Fibroblast of mammary gland (primary cell): ENCODE results near the gene ETV3.

ENCODE experiments used
- DNase-seq: peaks from one replicate; pipeline ENCODE4 v3.0.0-alpha.2; 2010; ENCODE audit warnings: low read depth
- H3K4me3 ChIP-seq: 2 replicates; pipeline ENCODE4 v1.5.1; 2011; ENCODE audit warnings: low read depth, mild to moderate bottlenecking, low read length, moderate library complexity; ENCODE audit not compliant: control insufficient read depth
- TF ChIP-seq, protein P1 (sequence below): conservative IDR thresholded peaks from 2 replicates; pipeline ENCODE4 v1.5.1; 2011; ENCODE audit warnings: low read depth, low read length, inconsistent platforms; ENCODE audit not compliant: control insufficient read depth, insufficient read depth

The ETV3 gene

DNA sequence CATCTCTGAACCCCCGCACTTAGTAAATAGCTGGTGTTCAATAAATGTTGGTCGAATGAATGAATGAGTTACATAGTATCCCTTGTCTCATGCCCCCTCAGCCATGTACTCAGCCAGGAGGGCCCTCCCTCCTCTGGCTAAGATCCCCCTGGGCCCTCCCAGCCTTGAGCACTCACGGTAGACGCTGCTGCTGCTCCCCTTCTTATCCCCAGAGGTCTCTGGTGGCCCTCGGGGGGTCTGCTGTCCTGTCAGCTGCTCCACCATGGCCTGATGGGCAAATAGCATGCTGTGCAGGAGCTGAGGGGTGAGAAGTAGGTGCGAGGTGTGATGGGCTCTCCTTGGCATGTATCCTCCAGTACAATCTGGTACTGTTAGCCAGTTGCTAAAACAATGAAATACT, 40.5 kb downstream of the ETV3 start:
- DNase-seq = no peak
- no peak overlapping the region for H3K4me3 ChIP-seq
- TF ChIP-seq, protein P1, sequence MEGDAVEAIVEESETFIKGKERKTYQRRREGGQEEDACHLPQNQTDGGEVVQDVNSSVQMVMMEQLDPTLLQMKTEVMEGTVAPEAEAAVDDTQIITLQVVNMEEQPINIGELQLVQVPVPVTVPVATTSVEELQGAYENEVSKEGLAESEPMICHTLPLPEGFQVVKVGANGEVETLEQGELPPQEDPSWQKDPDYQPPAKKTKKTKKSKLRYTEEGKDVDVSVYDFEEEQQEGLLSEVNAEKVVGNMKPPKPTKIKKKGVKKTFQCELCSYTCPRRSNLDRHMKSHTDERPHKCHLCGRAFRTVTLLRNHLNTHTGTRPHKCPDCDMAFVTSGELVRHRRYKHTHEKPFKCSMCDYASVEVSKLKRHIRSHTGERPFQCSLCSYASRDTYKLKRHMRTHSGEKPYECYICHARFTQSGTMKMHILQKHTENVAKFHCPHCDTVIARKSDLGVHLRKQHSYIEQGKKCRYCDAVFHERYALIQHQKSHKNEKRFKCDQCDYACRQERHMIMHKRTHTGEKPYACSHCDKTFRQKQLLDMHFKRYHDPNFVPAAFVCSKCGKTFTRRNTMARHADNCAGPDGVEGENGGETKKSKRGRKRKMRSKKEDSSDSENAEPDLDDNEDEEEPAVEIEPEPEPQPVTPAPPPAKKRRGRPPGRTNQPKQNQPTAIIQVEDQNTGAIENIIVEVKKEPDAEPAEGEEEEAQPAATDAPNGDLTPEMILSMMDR = no peak

DNA sequence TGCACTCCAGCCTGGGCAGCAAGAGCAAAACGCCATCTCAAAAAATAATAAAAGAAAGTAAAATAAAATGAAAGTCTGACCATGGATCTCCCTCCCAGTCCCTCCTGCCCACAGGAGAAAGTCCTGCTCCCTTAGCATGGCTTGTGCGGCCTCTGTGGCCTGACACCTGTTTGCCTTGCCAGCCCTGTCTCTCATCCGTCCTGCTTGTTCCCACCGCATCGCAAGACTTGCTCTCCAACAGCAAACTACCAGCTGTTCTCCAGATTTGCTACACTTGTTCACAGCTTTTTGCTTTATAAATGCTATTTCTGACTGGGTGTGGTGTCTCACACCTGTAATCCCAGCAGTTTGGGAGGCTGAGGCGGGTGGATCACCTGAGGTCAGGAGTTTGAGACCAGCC, 41.3 kb downstream of the ETV3 start:
- TF ChIP-seq, protein P1 = no peak
- no peak for DNase-seq
- H3K4me3 ChIP-seq = no peak overlapping the region

DNA sequence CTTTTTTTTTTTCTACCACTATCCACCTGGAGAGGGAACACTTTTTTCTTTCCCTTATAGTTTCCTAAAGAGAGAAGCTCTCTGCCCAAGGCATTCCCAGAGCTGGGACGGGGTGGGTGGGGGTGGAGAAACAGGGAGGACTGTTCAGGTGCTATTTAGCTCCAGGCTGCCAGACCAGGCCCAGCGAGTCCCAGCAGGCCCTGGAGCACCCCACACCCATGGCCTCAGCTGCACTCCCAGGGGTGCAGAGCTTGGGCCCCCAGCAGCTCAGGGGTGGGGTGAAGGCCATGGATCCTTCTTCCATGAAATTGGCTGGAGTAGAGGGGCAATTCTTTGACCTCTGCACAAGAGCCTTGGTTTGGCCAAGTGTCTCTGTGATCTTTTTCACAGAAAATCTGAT, 42.6 kb downstream of the ETV3 start:
- TF ChIP-seq, protein P1 = no peak
- H3K4me3 ChIP-seq = no peak overlapping the region
- no peak for DNase-seq

DNA sequence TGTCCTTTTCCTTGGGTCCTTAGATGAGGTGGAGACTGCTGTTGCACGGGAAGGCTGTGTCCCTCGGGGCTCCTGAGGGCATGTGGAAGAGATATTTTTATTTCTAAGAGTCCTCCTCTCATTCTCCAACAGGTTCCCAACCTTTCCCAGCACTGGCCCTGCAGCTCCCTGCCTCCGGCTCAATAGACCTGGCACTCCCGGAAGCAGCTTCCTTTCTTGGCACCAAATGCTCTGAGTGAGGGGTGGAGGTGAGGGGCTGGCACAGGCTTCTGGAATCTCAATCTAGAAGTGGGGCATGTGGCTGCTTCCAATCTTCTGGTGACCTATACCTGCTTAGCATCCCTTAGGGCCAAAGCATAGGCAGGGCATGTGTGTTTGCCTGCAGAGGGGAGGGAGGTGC, 43.1 kb downstream of the ETV3 start:
- TF ChIP-seq, protein P1 = no peak
- H3K4me3 ChIP-seq = no peak overlapping the region
- DNase-seq = no peak

DNA sequence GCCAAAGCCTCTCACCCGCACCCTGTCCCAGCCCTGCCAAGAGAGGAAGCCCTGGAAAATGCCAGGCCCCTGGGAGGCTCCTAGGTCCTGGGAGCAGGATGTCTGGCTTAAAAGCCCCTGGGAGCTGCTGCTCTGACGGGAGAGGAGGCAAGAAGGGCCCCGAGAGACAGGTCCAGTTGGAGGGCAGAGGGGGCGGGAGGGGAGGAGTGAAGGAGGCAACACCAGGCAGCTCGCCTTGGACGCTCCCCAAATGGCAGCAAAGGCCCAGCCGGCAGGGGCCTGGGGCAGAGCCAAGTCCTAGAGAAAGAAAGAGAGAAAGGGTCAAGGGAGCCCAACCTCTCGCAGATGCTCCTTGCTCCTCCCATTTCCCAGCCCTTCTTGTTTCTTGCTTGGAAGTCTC, 45.4 kb downstream of the ETV3 start:
- H3K4me3 ChIP-seq = no peak overlapping the region
- DNase-seq = peak; percentile 65
- TF ChIP-seq, protein P1 = no peak

DNA sequence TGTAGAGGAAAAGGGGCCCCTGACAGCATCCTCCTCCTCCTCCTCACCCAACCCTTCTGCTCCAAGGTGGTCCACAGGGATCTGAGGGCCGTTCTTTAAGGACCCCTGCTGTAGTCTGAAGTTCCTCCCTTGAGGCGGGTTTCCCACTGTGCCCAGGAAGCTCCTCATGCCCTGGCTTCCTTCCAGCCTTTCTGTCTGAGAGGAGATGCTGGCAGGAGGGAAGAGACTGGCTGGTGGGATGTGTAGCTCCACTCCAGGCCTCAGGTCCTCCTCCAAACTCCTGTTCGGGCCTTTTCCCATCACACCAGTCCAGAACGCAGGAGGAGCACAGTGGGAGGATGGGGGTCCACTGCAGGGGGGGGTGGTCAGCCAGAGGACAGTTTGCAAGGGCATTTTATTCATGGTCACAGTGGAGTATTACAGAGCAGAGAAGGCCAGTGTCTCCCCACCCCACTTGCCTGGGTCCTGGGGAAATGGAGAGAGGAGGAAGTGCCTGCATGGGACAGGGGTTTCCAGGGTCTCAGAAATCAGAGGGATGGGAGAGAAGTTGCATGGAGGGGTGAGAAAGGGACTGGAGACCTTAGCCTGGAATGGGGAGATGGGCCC, 46.4 kb downstream of the ETV3 start:
- no peak overlapping the region for H3K4me3 ChIP-seq
- TF ChIP-seq, protein P1 = no peak
- no peak for DNase-seq

DNA sequence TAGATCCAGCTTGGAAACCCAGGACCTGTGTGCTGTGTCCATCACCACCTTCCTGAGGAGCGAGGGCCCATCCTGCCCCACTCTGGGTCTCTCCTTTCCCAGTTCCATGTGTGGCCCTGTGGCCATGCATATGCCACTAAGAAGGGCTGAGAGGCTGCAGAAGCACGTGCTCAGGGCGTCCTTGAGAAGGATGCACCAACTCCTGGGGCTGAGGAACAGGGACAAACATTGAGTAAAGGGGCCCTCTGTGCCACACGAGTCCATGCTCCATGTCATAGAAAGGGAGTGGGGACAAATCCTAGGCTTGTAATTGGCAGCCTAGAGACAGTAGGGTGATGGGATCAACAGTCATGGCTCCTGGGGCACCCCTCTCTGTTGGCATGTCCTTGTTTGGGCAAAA, 47.0 kb downstream of the ETV3 start:
- H3K4me3 ChIP-seq = no peak overlapping the region
- TF ChIP-seq, protein P1 = no peak
- DNase-seq = no peak
